Frontal cortex (tissue), 4 donors: Measurements from ENCODE around the gene QPCTL. TPM values are rescaled to one million over a fixed set of nuclear protein-coding genes. Genes with fewer than 3 reads are reported as not detected.
"Not testable (repeated sequence)": the region's sequence is repeated elsewhere in the genome, so short reads cannot be mapped to it uniquely, and the experiment has no call there.

Experiments
- DNase-seq, 2 donors: peaks; one replicate each; pipeline ENCODE4 v3.0.0; 2012; ENCODE audit warnings: low spot score in 2 of 2
- FAIRE-seq: peaks from 2 replicates; lab custom pipeline; 2012; peaks lifted over from hg19 to GRCh38; lab: Jason Lieb, UNC
- total RNA-seq: library from RNA; depleted of rRNA; stranded (reverse); fragments of >200 nt; gene quantifications from one replicate; pipeline ENCODE4 v1.2.3, GENCODE V29; 2014
- donor health status: control.
- donor health status: control.
- donor health status: control.

QPCTL gene
- total RNA-seq, 1 donor from 2014 or later = 8.2 TPM

GRCh38 chr19:45670670-45671453 is 21.6 kb upstream of the QPCTL start:
- peak; percentile 68 to 85 for DNase-seq
- FAIRE-seq = no peak

- no peak for FAIRE-seq
- no peak for DNase-seq
Measured at GRCh38 chr19:45674946-45675345, 17.5 kb upstream of the QPCTL start.

GRCh38 chr19:45676851-45677263 is 15.6 kb upstream of the QPCTL start:
- FAIRE-seq (no peak), DNase-seq (peak in 1 of 2 donors; percentile 19)

GRCh38 chr19:45677351-45678230 is 14.9 kb upstream of the QPCTL start:
- peak; percentile 65 to 78 for DNase-seq
- FAIRE-seq = no peak

GRCh38 chr19:45681391-45682015 is 11.0 kb upstream of the QPCTL start:
- peak; percentile 87 to 90 for DNase-seq
- no peak for FAIRE-seq

- FAIRE-seq (no peak), DNase-seq (no peak)
Measured at GRCh38 chr19:45682117-45682516, 10.3 kb upstream of the QPCTL start.

GRCh38 chr19:45682908-45683307 is 9.6 kb upstream of the QPCTL start:
- DNase-seq (peak in 1 of 2 donors; percentile 19), FAIRE-seq (no peak)

GRCh38 chr19:45685045-45685444 is 7.4 kb upstream of the QPCTL start:
- not testable (repeated sequence) for FAIRE-seq, DNase-seq

GRCh38 chr19:45687599-45687998 is 4.9 kb upstream of the QPCTL start:
- DNase-seq = no peak
- FAIRE-seq = no peak

- DNase-seq = peak; percentile 85 to 86
- no peak for FAIRE-seq
Measured at GRCh38 chr19:45691516-45692186, 815 bp upstream of the QPCTL start, which contains the start of gene SNRPD2. TSS of gene SNRPD2 (minus strand) at chr19:45691953. CDS start at chr19:45691888, 65 bp downstream.

- peak; percentile 51 to 69 for DNase-seq
- FAIRE-seq = no peak
Measured at GRCh38 chr19:45693106-45693788, 781 bp downstream of the QPCTL start.

- FAIRE-seq (no peak), DNase-seq (no peak)
Measured at GRCh38 chr19:45701676-45702075, 9.2 kb downstream of the QPCTL start.

GRCh38 chr19:45705115-45705514 is 12.6 kb downstream of the QPCTL start:
- DNase-seq = no peak
- FAIRE-seq = no peak

GRCh38 chr19:45705710-45706415 is 13.4 kb downstream of the QPCTL start:
- DNase-seq (no peak), FAIRE-seq (no peak)

GRCh38 chr19:45710356-45711130 is 18.1 kb downstream of the QPCTL start:
- no peak for DNase-seq
- no peak for FAIRE-seq

GRCh38 chr19:45711851-45712698 is 19.6 kb downstream of the QPCTL start:
- DNase-seq (no peak), FAIRE-seq (no peak)

GRCh38 chr19:45712699-45713067 is 20.2 kb downstream of the QPCTL start:
- DNase-seq (no peak), FAIRE-seq (no peak)
